ENCODE data around the gene MYO1B. TPM values are rescaled to one million over a fixed set of nuclear protein-coding genes. Genes with fewer than 3 reads are reported as not detected.

Gene MYO1B
- polyA plus RNA-seq, 1 donor from 2014 or later: 72.2 TPM

GRCh38 chr2:191287820-191288219, 42.6 kb downstream of the MYO1B start:
- no peaks in the 10 kb centered on the region for H4K20me1 ChIP-seq (ENCODE audit: insufficient read depth)
- H3K79me2 ChIP-seq (replicated peaks; ENCODE audit: insufficient read depth, low read length): peaks cover 28% of the 10 kb centered on the region
- H3F3A ChIP-seq (ENCODE audit: insufficient read depth, low read length, poor library complexity, severe bottlenecking): no peaks in the 10 kb centered on the region
- H3K9me2 ChIP-seq (ENCODE audit: insufficient read depth, low read length): no peaks in the 10 kb centered on the region
- no peak overlapping the region for H3K27ac ChIP-seq (ENCODE audit: low read length)
- no peaks in the 10 kb centered on the region for H3K9me3 ChIP-seq (ENCODE audit: low read length)
- H3K4me3 ChIP-seq (ENCODE audit: low read length): no peak overlapping the region
- H2AFZ ChIP-seq (ENCODE audit: low read depth, low read length): no peak overlapping the region
- H3K4me2 ChIP-seq (ENCODE audit: low read length): no peak overlapping the region
- TF ChIP-seq REST (IDR thresholded peaks at IDR 0.05; ENCODE audit: borderline replicate concordance): no peak
- TF ChIP-seq RAD21 (conservative IDR thresholded peaks at IDR 0.05): no peak
- TF ChIP-seq TAF1 (IDR thresholded peaks at IDR 0.05; ENCODE audit: low read depth): no peak
- TF ChIP-seq CTCF (IDR thresholded peaks at IDR 0.05; ENCODE audit: poor library complexity, severe bottlenecking): no peak
- no peak for TF ChIP-seq EP300 (conservative IDR thresholded peaks at IDR 0.05; ENCODE audit: poor library complexity, severe bottlenecking)
- TF ChIP-seq MXI1 (conservative IDR thresholded peaks at IDR 0.05; ENCODE audit: poor library complexity, severe bottlenecking): no peak
- no peak for TF ChIP-seq POLR2AphosphoS5 (IDR thresholded peaks at IDR 0.05)
- no peak for TF ChIP-seq SMC3 (conservative IDR thresholded peaks at IDR 0.05; ENCODE audit: poor library complexity)
- no peak for TF ChIP-seq EZH2 (IDR thresholded peaks at IDR 0.05; ENCODE audit: borderline replicate concordance, insufficient read depth, low read length, poor library complexity, severe bottlenecking)
- H3K27me3 ChIP-seq (ENCODE audit: insufficient read depth, low read depth, low read length): no peaks in the 10 kb centered on the region
- H3K36me3 ChIP-seq (ENCODE audit: insufficient read depth, low read length): no peaks in the 10 kb centered on the region
- H3K9ac ChIP-seq (ENCODE audit: low read length): no peak overlapping the region

- Histone ChIP-seq H3K4me3 (ENCODE audit: low read length) (no peak overlapping the region), H3K79me2 (replicated peaks; ENCODE audit: insufficient read depth, low read length) (peaks cover 28% of the 10 kb centered on the region), H3K27me3 (ENCODE audit: insufficient read depth, low read depth, low read length) (no peaks in the 10 kb centered on the region), H3K27ac (ENCODE audit: low read length) (no peak overlapping the region), H3K9me3 (ENCODE audit: low read length) (no peaks in the 10 kb centered on the region), H3K36me3 (ENCODE audit: insufficient read depth, low read length) (no peaks in the 10 kb centered on the region), H3K9ac (ENCODE audit: low read length) (no peak overlapping the region), H4K20me1 (ENCODE audit: insufficient read depth) (no peaks in the 10 kb centered on the region), H3K4me2 (ENCODE audit: low read length) (no peak overlapping the region), H3F3A (ENCODE audit: insufficient read depth, low read length, poor library complexity, severe bottlenecking) (no peaks in the 10 kb centered on the region), H3K9me2 (ENCODE audit: insufficient read depth, low read length) (no peaks in the 10 kb centered on the region), H2AFZ (ENCODE audit: low read depth, low read length) (no peak overlapping the region)
- TF ChIP-seq CTCF (IDR thresholded peaks at IDR 0.05; ENCODE audit: poor library complexity, severe bottlenecking) (no peak), EZH2 (IDR thresholded peaks at IDR 0.05; ENCODE audit: borderline replicate concordance, insufficient read depth, low read length, poor library complexity, severe bottlenecking) (no peak), POLR2AphosphoS5 (IDR thresholded peaks at IDR 0.05) (no peak), SMC3 (conservative IDR thresholded peaks at IDR 0.05; ENCODE audit: poor library complexity) (no peak), TAF1 (IDR thresholded peaks at IDR 0.05; ENCODE audit: low read depth) (no peak), MXI1 (conservative IDR thresholded peaks at IDR 0.05; ENCODE audit: poor library complexity, severe bottlenecking) (no peak), EP300 (conservative IDR thresholded peaks at IDR 0.05; ENCODE audit: poor library complexity, severe bottlenecking) (no peak), RAD21 (conservative IDR thresholded peaks at IDR 0.05) (no peak), REST (IDR thresholded peaks at IDR 0.05; ENCODE audit: borderline replicate concordance) (no peak)
These were observed 43.8 kb downstream of the MYO1B start for GRCh38 chr2:191289049-191289448.
